Measurements from ENCODE around the gene XYLT2. TPM values are rescaled to one million over a fixed set of nuclear protein-coding genes. Genes with fewer than 3 reads are reported as not detected.
"Not testable (repeated sequence)": the region's sequence is repeated elsewhere in the genome, so short reads cannot be mapped to it uniquely, and the experiment has no call there.

Gene XYLT2
- total RNA-seq, 3 donors from 2014 or later, result 23.8 to 25.0 (median 24.1) TPM

DNA sequence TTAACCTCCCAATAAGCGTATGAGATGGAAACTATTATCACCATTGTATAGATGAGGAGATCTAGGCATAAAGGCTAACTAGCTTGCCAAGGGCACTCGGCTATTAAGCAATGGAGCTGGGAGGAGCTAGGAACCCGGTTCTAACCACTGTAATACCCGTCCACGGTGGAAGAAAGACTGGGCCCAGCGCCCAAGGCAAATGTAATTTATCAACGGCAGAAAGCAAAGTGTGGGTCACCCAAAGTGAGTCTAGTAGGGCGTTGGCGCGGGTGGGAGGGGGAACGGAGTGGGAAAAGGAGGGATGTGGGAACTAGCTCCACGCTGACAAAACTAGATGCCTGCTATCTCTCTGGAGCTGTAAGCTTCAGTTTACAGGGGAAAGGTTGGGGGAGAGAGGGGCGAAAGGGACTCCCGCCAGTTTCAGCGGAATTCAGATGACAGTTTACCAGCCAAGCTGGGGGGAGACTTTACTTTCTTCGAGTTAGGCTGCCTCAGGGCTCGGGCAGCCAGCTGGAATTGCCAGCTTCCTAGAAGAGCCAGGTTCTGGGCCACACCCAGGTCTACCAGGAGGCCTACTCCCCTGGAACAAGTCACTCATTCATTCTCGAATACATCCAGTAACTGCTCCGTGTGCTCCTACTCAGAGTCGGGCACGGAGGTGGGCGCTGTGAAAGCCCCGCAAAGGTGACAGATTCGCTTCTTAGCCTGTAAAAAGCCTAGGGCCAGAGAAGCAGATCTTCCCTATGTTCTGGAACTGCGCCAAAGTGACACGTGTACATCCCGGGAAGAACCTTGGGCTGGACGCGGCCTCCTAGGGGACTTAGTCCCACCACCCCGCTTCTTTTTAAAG lies 50.6 kb downstream of the XYLT2 start:
- Mint-ChIP-seq H3K27me3 (ENCODE audit: low read depth) (no peaks in the 10 kb centered on the region), H3K4me1 (ENCODE audit: low read depth) (peaks cover 34% of the 10 kb centered on the region), H3K9me3 (no peaks in the 10 kb centered on the region), H3K36me3 (ENCODE audit: insufficient read depth) (peaks cover 33% of the 10 kb centered on the region), H3K4me3 (peak overlapping the region; percentile 97)
- peak; percentile 13 for DNase-seq
- ATAC-seq, result peak; percentile 57 to 62

DNA sequence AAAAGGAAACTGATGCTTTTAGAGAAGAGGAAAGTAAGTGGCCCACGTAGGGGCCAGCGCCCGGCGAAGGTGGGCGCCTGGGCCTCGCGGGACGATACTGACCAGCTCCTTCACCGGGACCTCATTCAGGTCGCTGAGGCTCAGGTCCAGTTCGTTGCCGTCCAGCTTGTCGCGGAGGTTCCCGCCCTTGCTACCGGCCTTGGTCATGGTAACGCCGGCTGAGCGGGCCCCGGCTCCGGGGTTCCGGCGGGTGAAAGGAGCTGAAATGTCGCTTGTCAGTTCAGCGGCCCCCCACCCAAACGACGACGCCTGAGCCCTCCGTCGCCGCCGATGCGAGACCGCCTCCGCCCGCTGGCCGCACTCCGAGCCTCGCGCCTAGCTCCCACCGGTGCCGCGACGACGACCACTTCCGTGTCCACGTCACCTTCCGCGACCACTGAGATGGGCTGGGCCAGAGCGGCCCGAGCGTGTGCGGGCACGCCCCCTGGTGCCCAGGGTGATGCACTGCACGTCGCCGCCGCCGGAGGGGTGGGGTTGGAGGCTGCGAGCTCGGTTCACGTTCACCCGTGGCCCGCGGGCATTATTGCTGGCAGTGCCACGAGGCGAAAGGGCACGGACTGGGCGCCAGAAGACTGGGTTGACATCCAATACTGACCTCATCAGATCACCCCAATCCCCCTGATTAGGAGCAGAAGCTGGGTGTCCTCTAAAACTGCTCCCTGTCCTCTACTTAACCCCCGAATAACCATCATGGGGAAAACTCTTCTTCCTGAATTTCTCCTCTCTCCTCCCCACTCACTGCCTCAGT lies 51.4 kb downstream of the XYLT2 start, which contains the start of gene LRRC59:
Gene LRRC59, minus strand, starts transcription at position 413 of the 808 bp plus-strand sequence. Its CDS starts 206 bp downstream, at position 207.
- H3K4me3 Mint-ChIP-seq, result peak within 1 kb of the TSS; percentile 97
- peaks cover 34% of the 10 kb centered on the region for H3K4me1 Mint-ChIP-seq (ENCODE audit: low read depth)
- peaks cover 2% of the 10 kb centered on the region for H3K27me3 Mint-ChIP-seq (ENCODE audit: low read depth)
- ATAC-seq (peak; percentile 98), DNase-seq (peak; percentile 94)
- peaks cover 28% of the 10 kb centered on the region for H3K36me3 Mint-ChIP-seq (ENCODE audit: insufficient read depth)
- no peaks in the 10 kb centered on the region for H3K9me3 Mint-ChIP-seq

DNA sequence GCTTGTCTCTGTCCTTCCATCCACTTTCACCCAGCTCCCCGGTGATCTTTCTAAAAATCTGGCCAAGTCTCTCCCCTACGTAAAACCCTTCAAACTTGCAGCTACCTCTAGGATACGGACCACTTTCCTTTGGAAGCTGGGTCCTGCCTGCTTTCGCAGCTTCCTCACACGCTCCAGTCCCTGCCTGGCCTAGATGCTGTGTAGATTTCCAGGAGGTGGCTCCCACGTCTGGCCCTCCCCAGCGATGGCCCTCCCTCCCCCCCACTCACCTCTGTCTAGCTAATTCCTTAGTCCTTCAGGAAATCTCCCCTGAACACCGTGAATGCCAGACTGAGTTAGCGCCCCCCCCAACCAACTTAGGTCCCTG lies 52.0 kb downstream of the XYLT2 start:
- ATAC-seq (no peak), DNase-seq (no peak)
- Mint-ChIP-seq H3K9me3 (no peaks in the 10 kb centered on the region), H3K36me3 (ENCODE audit: insufficient read depth) (peaks cover 24% of the 10 kb centered on the region), H3K4me1 (ENCODE audit: low read depth) (peaks cover 33% of the 10 kb centered on the region), H3K27me3 (ENCODE audit: low read depth) (peaks cover 2% of the 10 kb centered on the region), H3K4me3 (peak overlapping the region; percentile 97)

DNA sequence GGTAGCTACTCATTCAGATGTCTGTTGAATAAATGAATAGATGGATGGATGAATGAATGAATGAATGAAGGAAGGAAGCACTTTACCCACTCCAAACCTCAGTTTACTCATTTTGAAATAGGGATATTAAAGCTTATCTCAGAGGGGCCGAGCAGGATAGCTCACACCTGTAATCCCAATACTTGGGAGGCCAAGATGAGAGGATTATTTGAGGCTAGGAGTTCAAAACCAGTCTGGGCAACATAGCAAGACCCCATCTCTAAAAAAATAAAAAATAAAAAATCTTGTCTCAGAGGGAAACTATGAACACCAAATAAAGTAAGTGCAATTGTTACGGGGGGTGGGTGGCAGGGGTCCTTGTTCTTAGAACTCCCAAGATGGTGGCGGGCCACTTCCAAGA lies 52.7 kb downstream of the XYLT2 start:
- not testable (repeated sequence) for H3K9me3 Mint-ChIP-seq; DNase-seq; H3K27me3 Mint-ChIP-seq (ENCODE audit: low read depth); ATAC-seq
- Mint-ChIP-seq H3K36me3 (ENCODE audit: insufficient read depth) (peaks cover 16% of the 10 kb centered on the region), H3K4me1 (ENCODE audit: low read depth) (peaks cover 28% of the 10 kb centered on the region), H3K4me3 (peak overlapping the region; percentile 97)

DNA sequence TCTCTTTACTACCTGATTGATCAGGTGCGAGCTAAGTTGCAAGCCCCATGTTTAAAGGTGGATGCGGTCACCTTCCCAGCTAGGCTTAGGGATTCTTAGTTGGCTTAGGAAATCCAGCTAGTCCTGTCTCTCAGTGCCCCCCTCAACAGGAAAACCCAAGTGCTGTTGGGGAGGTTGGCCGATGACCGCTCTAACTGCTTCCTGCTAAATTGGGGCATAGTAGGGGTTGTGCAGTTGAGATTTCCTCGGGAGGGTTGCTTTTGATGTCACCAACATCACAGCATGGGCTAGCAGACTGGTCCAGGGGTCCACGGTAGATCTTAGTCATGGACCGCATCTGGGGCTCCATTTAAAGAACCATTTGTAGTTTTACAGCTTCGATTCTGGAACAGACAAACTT lies 53.7 kb downstream of the XYLT2 start:
- H3K4me3 Mint-ChIP-seq; H3K27me3 Mint-ChIP-seq (ENCODE audit: low read depth); DNase-seq; ATAC-seq; H3K9me3 Mint-ChIP-seq: not testable (repeated sequence)
- Mint-ChIP-seq H3K36me3 (ENCODE audit: insufficient read depth) (peaks cover 11% of the 10 kb centered on the region), H3K4me1 (ENCODE audit: low read depth) (peaks cover 23% of the 10 kb centered on the region)

DNA sequence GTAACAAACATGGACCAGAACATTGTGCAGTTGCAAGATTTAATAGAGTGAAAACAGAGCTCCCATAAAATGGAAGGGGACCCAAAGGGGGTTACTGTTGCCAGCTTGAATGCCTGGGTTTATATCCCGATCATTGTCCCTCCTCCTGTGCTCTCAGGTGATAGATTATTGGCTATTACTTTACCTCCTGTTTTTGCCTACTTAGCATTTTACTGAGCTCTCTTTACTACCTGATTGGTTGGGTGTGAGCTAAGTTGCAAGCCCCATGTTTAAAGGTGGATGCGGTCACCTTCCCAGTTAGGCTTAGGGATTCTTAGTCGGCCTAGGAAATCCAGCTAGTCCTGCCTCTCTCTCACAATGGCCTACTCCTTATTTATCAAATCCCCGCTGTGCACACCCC lies 59.4 kb downstream of the XYLT2 start:
- not testable (repeated sequence) for DNase-seq; H3K4me1 Mint-ChIP-seq (ENCODE audit: low read depth); H3K9me3 Mint-ChIP-seq; ATAC-seq; H3K4me3 Mint-ChIP-seq; H3K36me3 Mint-ChIP-seq (ENCODE audit: insufficient read depth)
- H3K27me3 Mint-ChIP-seq (ENCODE audit: low read depth), result peaks cover 18% of the 10 kb centered on the region

DNA sequence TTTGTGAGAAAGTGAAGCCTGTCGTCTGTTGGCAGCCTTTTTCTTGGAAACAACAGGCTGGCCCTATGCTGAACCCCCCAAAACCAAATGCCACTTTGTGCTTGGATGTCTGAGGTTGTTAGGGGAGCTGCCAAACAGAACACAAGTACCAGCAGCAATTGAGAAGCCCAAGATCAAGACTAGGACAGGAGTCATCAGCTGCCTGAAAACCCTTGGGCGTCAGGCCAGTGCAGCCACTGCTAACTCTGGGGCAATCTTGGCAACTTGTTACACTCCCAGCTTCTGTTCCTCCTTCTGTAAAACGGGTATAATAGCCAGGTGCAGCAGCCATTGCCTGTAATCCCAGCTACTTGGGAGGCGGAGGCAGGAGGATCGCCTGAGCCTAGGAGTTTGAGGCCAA lies 60.7 kb downstream of the XYLT2 start:
- H3K4me1 Mint-ChIP-seq (ENCODE audit: low read depth), result no peaks in the 10 kb centered on the region

DNA sequence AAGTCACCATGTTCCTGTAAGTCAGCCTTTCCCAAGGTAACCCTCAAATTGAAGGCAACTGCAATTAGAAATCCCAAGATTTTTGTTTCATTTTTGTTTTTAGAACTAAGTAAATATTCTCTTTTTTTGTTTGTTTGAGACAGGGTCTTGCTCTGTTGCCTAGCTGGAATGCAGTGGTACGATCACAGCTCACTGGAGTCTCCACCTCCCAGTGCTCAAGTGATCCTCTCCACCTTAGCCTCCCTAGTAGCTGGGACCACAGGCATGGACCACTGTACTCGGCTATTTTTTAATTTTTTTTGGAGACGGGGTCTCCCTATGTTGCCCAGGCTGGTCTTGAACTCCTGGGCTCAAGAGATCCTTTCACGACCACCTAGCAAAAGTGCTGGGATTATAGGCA lies 62.0 kb downstream of the XYLT2 start:
- Mint-ChIP-seq H3K9me3 (no peaks in the 10 kb centered on the region), H3K27me3 (ENCODE audit: low read depth) (peaks cover 22% of the 10 kb centered on the region), H3K36me3 (ENCODE audit: insufficient read depth) (no peaks in the 10 kb centered on the region), H3K4me3 (no peak overlapping the region), H3K4me1 (ENCODE audit: low read depth) (no peaks in the 10 kb centered on the region)
- DNase-seq (no peak), ATAC-seq (no peak)

More for the DNA sequence above, 60.7 kb downstream of the XYLT2 start:
- Mint-ChIP-seq H3K4me3 (no peak overlapping the region), H3K9me3 (no peaks in the 10 kb centered on the region), H3K36me3 (ENCODE audit: insufficient read depth) (no peaks in the 10 kb centered on the region), H3K27me3 (ENCODE audit: low read depth) (peaks cover 19% of the 10 kb centered on the region)
- ATAC-seq, result no peak
- no peak for DNase-seq

Other genes starting within 250 kb of the XYLT2 start
- under 1 TPM; 0.47 to 0.78 (median 0.52) TPM for gene SAMD14, start 216.0 kb upstream of the XYLT2 start, total RNA-seq
- 10 to 100 TPM; 70.2 to 82.2 (median 76.6) TPM for gene PPP1R9B, start 195.4 kb upstream of the XYLT2 start, total RNA-seq
- gene SGCA, start 180.1 kb upstream of the XYLT2 start, total RNA-seq, result not detected
- 1 to 10 TPM; 1.6 to 3.2 (median 2.8) TPM for gene COL1A1, start 144.5 kb upstream of the XYLT2 start, total RNA-seq
- gene TMEM92, start 71.7 kb upstream of the XYLT2 start, total RNA-seq, result not detected
- 100 to 1,000 TPM in 2 of 3 donors, 10 to 100 TPM in 1; 85.2 to 109 (median 102) TPM for gene MRPL27, start 27.1 kb downstream of the XYLT2 start, total RNA-seq
- 10 to 100 TPM; 12.2 to 13.3 (median 12.6) TPM for gene EME1, start 27.1 kb downstream of the XYLT2 start, total RNA-seq
- 100 to 1,000 TPM; 153 to 174 (median 159) TPM for gene LRRC59, start 51.4 kb downstream of the XYLT2 start, total RNA-seq
- 1 to 10 TPM; 3.7 to 4.3 (median 4.3) TPM for gene ACSF2, start 80.1 kb downstream of the XYLT2 start, total RNA-seq
- not detected for gene CHAD, start 122.8 kb downstream of the XYLT2 start, total RNA-seq
- gene RSAD1, start 132.7 kb downstream of the XYLT2 start, total RNA-seq, result 10 to 100 TPM; 59.9 to 67.7 (median 67.4) TPM
- gene MYCBPAP, start 162.3 kb downstream of the XYLT2 start, total RNA-seq, result under 1 TPM; 0.26 to 0.49 (median 0.30) TPM
- gene EPN3, start 186.6 kb downstream of the XYLT2 start, total RNA-seq, result under 1 TPM in 1 of 3 donors, not detected in 2; 0.30 TPM
- gene SPATA20, start 201.0 kb downstream of the XYLT2 start, total RNA-seq, result 10 to 100 TPM in 2 of 3 donors, 1 to 10 TPM in 1; 6.5 to 16.9 (median 13.5) TPM
- gene CACNA1G, start 214.6 kb downstream of the XYLT2 start, total RNA-seq, result under 1 TPM in 1 of 3 donors, not detected in 2; 0.03 TPM

Data from activated T-cell treated with anti-CD3 and anti-CD28 coated beads, Interleukin-2, amount 50 U/mL, for 4 hours (primary cell).